K562 (cell line): ENCODE results near the gene JAK3. TPM values are rescaled to one million over a fixed set of nuclear protein-coding genes. Genes with fewer than 3 reads are reported as not detected.

Experiments
- NFYB ChIP-seq: IDR thresholded peaks from 2 replicates; pipeline ENCODE4 v1.6.1; 2011; ENCODE audit warnings: mild to moderate bottlenecking, moderate library complexity; ENCODE audit not compliant: insufficient read length; ENCODE audit errors: extremely low read depth
- PHF20 ChIP-seq: fragments of 450-650 bp; IDR thresholded peaks from 2 replicates; pipeline ENCODE4 v1.6.1; 2018; ENCODE audit not compliant: partially characterized antibody
- polyA plus RNA-seq, 8 experiments: library from polyadenylated mRNA; depleted of rRNA in 4 of 8; stranded (reverse) in 5 of 8; unstranded in 3 of 8; fragments of >200 nt; fragmentation: Nextera tagmentation in 2 of 8; fragmentation: Illumina TruSeq in 1 of 8; extraction: Ambion mirVana in 2 of 8; extraction: Trizol in 1 of 8; gene quantifications; 2 replicates each; pipeline versions ENCODE4 v1.2.1 to v1.2.3, GENCODE V29; 2011 to 2014; ENCODE audit warnings: inconsistent platforms in 1 of 8, missing spikeins in 1 of 8
- total RNA-seq, 7 experiments: library from RNA; depleted of rRNA in 6 of 7; stranded (reverse); fragments of >200 nt in 6 of 7; fragmentation: Illumina TruSeq in 2 of 7; extraction: Trizol in 2 of 7; gene quantifications; 2 replicates each; pipeline versions ENCODE4 v1.2.1 to v1.2.3, GENCODE V29; 2011 to 2021; ENCODE audit warnings: low replicate concordance in 1 of 7
- TF ChIP-seq, protein P1 (sequence below), 2 experiments: fragments of 450-650 bp; formaldehyde crosslinking in 1 of 2; IDR thresholded peaks; 2 replicates each; pipeline versions ENCODE4 v1.4.0 to v1.6.1; 2014 to 2020; ENCODE audit warnings: mild to moderate bottlenecking in 2 of 2, borderline replicate concordance in 1 of 2, low read depth in 1 of 2

The JAK3 gene
- total and polyA plus RNA-seq, 9 of the 15 experiments (the other 6 are each of a cell fraction or from before 2014, with no cell fraction given) = 0.01 to 0.18 (median 0.07) TPM; not detected in 1

DNA sequence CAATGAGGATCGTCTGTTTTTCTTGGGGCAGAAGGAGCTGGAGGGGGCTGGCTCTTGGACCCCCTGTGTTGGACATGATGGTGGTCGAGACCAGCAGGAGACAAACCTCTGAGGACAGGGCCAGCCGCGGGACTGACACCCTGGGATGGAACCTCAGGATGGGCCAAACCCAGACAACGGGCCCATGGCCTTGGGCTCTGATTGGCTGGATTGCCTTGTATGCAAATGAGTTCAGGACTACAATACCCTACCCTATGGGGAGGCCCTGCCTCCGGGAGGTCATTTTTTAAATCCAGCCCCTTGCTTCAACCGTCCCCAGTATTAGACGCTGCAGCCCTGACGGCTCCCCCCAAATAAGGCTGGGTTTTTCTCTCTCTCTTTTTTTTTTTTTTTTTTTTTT, 46.0 kb upstream of the JAK3 start (continued):
- TF ChIP-seq, protein P1, sequence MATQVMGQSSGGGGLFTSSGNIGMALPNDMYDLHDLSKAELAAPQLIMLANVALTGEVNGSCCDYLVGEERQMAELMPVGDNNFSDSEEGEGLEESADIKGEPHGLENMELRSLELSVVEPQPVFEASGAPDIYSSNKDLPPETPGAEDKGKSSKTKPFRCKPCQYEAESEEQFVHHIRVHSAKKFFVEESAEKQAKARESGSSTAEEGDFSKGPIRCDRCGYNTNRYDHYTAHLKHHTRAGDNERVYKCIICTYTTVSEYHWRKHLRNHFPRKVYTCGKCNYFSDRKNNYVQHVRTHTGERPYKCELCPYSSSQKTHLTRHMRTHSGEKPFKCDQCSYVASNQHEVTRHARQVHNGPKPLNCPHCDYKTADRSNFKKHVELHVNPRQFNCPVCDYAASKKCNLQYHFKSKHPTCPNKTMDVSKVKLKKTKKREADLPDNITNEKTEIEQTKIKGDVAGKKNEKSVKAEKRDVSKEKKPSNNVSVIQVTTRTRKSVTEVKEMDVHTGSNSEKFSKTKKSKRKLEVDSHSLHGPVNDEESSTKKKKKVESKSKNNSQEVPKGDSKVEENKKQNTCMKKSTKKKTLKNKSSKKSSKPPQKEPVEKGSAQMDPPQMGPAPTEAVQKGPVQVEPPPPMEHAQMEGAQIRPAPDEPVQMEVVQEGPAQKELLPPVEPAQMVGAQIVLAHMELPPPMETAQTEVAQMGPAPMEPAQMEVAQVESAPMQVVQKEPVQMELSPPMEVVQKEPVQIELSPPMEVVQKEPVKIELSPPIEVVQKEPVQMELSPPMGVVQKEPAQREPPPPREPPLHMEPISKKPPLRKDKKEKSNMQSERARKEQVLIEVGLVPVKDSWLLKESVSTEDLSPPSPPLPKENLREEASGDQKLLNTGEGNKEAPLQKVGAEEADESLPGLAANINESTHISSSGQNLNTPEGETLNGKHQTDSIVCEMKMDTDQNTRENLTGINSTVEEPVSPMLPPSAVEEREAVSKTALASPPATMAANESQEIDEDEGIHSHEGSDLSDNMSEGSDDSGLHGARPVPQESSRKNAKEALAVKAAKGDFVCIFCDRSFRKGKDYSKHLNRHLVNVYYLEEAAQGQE (IDR thresholded peaks at IDR 0.05; ENCODE audit: borderline replicate concordance) = no peak
- TF ChIP-seq, protein P1 (CRISPR knock-in tag; IDR thresholded peaks at IDR 0.05; ENCODE audit: low read depth) = no peak
- peak; percentile 26 for TF ChIP-seq NFYB
- no peak for TF ChIP-seq PHF20
